ENCODE results near the gene NQO2. TPM values are rescaled to one million over a fixed set of nuclear protein-coding genes. Genes with fewer than 3 reads are reported as not detected.

NQO2 gene
- total and polyA plus RNA-seq, 2 experiments from 2014 or later, result 23.4 to 38.5 TPM

GRCh38 chr6:3036861-3037637 is 37.4 kb downstream of the NQO2 start:
- DNase-seq (ENCODE audit: low spot score), result no peak
- Histone ChIP-seq H3K27ac (no peak overlapping the region), H3K4me3 (no peak overlapping the region), H3K36me3 (replicated peaks; ENCODE audit: insufficient read depth, low read depth) (no peaks in the 10 kb centered on the region), H3K27me3 (no peaks in the 10 kb centered on the region), H3K4me1 (ENCODE audit: insufficient read depth) (no peaks in the 10 kb centered on the region), H3K9me2 (replicated peaks; ENCODE audit: insufficient read depth) (no peaks in the 10 kb centered on the region), H3K9me3 (ENCODE audit: low read depth) (no peaks in the 10 kb centered on the region), H3K79me2 (no peaks in the 10 kb centered on the region), H4K20me1 (ENCODE audit: insufficient read depth, poor library complexity, severe bottlenecking) (no peaks in the 10 kb centered on the region), H3K4me2 (no peak overlapping the region), H2AFZ (no peak overlapping the region)
- TF ChIP-seq EZH2 (IDR thresholded peaks at IDR 0.05; ENCODE audit: borderline replicate concordance) (no peak), CTCF (IDR thresholded peaks at IDR 0.05; ENCODE audit: poor library complexity) (no peak), EZH2phosphoT487 (IDR thresholded peaks at IDR 0.05; ENCODE audit: low read depth, severe bottlenecking, unreplicated experiment) (no peak)
- WGBS (ENCODE audit: low lambda C conversion rate, missing lambda C conversion rate), result 79% methylated on average over 19 of the region's 19 CpGs

DNA sequence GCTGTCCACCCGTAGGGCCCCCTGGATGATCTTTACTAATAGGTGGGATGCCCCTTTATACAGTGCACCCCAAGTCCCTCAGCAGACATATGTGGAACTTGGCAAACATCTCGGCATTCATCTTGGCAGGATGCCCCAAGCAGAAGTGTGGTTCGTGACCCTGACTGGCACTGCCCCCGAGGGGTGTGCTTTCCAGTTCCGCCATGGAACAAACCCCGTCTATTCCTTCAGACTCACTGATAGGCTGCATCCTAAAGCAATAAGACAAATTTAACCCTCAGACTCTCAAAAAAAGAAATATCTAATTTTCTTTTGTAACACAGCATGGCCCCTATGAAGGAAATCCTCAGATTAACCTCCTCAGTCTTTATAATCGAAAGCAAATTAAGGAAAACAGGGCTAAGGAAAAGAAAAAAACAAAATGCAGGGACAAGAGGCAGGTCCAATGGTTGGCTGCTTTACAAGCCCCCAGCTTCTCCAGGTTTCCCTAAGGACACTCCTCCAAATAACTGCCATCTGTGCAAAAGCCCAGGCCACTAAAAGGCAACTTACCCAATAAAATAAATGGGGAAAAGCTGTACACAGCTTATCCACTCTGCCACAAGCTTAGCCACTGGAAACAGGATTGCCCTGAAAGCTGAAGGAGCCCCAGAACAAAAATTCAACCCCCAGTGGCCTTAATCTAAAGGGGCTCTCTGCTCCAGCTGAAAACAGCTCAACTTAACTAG is 38.1 kb downstream of the NQO2 start:
- Histone ChIP-seq H3K4me1 (ENCODE audit: insufficient read depth) (no peaks in the 10 kb centered on the region), H4K20me1 (ENCODE audit: insufficient read depth, poor library complexity, severe bottlenecking) (no peaks in the 10 kb centered on the region), H3K27ac (no peak overlapping the region), H3K79me2 (no peaks in the 10 kb centered on the region), H2AFZ (no peak overlapping the region), H3K9me3 (ENCODE audit: low read depth) (no peaks in the 10 kb centered on the region), H3K4me2 (no peak overlapping the region), H3K27me3 (no peaks in the 10 kb centered on the region), H3K4me3 (no peak overlapping the region), H3K9me2 (replicated peaks; ENCODE audit: insufficient read depth) (no peaks in the 10 kb centered on the region), H3K36me3 (replicated peaks; ENCODE audit: insufficient read depth, low read depth) (no peaks in the 10 kb centered on the region)
- TF ChIP-seq CTCF (IDR thresholded peaks at IDR 0.05; ENCODE audit: poor library complexity), result no peak
- TF ChIP-seq EZH2 (IDR thresholded peaks at IDR 0.05; ENCODE audit: borderline replicate concordance), result no peak
- no peak for TF ChIP-seq EZH2phosphoT487 (IDR thresholded peaks at IDR 0.05; ENCODE audit: low read depth, severe bottlenecking, unreplicated experiment)
- DNase-seq (ENCODE audit: low spot score), result no peak
- 73% methylated on average over 7 of the region's 7 CpGs for WGBS (ENCODE audit: low lambda C conversion rate, missing lambda C conversion rate)

DNA sequence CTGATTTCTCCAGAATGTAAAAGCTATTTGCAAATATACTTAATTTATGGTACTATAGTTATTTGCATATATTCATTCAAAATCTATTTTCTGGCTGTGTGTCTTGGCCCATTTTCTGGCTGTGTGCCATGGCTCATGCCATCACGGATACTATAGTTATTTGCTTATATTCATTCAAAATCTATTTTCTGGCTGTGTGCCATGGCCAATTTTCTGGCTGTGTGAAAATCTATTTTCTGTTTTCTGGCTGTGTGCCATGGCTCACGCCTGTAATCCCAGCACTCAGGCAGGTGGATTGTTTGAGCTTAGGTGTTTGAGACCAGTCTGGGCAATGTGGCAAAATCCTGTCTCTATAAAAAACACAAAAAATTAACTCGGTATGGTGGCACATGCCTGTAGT is 39.7 kb downstream of the NQO2 start:
- no peak for TF ChIP-seq EZH2phosphoT487 (IDR thresholded peaks at IDR 0.05; ENCODE audit: low read depth, severe bottlenecking, unreplicated experiment)
- TF ChIP-seq CTCF (IDR thresholded peaks at IDR 0.05; ENCODE audit: poor library complexity), result no peak
- no peak for TF ChIP-seq EZH2 (IDR thresholded peaks at IDR 0.05; ENCODE audit: borderline replicate concordance)
- Histone ChIP-seq H3K9me3 (ENCODE audit: low read depth) (no peaks in the 10 kb centered on the region), H3K4me3 (no peak overlapping the region), H3K27ac (no peak overlapping the region), H4K20me1 (ENCODE audit: insufficient read depth, poor library complexity, severe bottlenecking) (no peaks in the 10 kb centered on the region), H3K9me2 (replicated peaks; ENCODE audit: insufficient read depth) (no peaks in the 10 kb centered on the region), H3K79me2 (no peaks in the 10 kb centered on the region), H3K4me2 (no peak overlapping the region), H3K27me3 (no peaks in the 10 kb centered on the region), H2AFZ (no peak overlapping the region), H3K4me1 (ENCODE audit: insufficient read depth) (no peaks in the 10 kb centered on the region), H3K36me3 (replicated peaks; ENCODE audit: insufficient read depth, low read depth) (no peaks in the 10 kb centered on the region)
- WGBS (ENCODE audit: low lambda C conversion rate, missing lambda C conversion rate), result 67% methylated on average over 3 of the region's 3 CpGs
- no peak for DNase-seq (ENCODE audit: low spot score)

All from hepatocyte (in vitro differentiated cells).